Middle frontal gyrus (tissue), 1 donor: ENCODE results near the gene BTBD9.

Experiments
- DNase-seq: peaks from one replicate; pipeline ENCODE4 v3.0.0-alpha.2; 2015; ENCODE audit warnings: low spot score; ENCODE audit errors: extremely low spot score

The BTBD9 gene

DNA sequence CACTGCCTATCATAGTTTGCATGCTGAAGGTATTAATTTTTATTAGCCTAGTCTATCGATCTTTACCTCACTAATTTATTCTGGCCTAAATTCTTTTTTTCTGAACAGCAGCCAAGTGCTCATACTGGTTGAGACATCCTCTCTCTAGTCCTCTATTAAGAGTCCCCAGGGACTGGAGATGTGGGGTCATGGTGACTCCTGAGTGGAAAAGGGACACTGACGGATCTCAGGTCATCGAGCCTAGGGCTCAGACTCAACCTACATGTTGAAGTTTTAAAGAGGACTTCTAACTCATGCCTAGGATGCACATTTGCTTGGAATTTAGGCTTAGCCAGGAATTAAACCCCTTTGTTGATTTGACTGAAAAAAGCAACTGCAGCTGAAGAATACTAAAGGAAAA is 378.1 kb downstream of the BTBD9 start:
- DNase-seq, result no peak

DNA sequence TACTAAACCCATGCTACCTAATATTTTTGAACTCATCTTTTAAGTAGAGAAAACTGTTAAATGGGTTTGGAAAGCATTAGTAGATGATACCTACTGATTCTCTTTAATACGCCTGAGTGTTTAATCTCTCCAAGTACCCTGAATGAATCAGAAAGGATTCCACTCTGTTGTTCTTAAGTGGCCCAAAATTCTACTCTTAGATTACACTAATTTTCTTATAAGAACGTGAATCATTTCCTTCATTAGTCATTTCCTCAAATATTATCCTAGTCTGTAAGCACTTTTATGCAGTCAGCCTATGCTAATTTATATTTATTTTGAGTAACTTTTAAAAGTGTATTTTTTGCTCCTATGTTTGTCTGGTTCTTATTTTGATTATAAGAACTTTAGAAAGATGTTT is 380.0 kb downstream of the BTBD9 start:
- DNase-seq, result no peak

- DNase-seq, result no peak
These were observed 391.1 kb downstream of the BTBD9 start for GRCh38 chr6:38248500-38249234.

GRCh38 chr6:38245295-38245694 is 394.4 kb downstream of the BTBD9 start:
- DNase-seq, result no peak

GRCh38 chr6:38244869-38245268 is 394.9 kb downstream of the BTBD9 start:
- DNase-seq, result no peak

- DNase-seq, result no peak
These were observed 398.4 kb downstream of the BTBD9 start for GRCh38 chr6:38241200-38241871.

- DNase-seq, result no peak
These were observed 399.8 kb downstream of the BTBD9 start for GRCh38 chr6:38239719-38240451.

- no peak for DNase-seq
These were observed 403.1 kb downstream of the BTBD9 start for GRCh38 chr6:38236631-38237030.

DNA sequence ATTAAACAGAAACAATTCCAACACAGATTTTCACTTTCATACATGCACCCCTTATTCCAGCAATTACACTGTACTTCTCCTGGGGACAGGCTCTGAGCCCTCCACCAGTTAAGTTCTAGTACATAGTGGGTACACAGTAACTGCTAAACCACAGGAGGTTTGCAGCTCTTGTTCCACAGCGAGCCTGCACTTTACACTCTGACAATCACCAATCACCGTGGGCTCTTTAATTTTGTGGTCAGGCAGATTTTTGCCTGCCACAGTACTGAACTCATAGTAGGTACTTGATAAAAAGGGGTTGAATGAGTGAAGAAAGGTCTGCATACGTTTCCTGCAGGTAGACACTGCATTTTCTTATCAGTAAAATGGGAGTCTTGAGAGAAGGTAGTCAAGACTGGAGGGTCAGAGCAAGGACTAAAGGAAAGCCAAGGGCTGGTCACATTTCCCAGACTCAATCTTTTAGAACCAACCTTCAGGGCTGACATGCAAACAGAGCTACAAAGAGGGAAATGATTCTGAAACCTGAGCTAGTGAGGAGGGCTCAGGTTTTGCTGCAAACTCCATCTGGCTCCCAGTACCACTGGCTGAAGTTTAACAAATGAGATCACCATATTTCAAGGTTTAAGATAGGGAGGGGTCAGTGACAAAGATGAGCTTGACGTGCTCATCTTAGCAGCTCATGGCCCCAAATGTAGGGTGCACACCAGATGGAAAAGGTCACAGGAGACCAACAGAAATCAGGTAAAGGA is 404.6 kb downstream of the BTBD9 start:
- DNase-seq, result no peak

GRCh38 chr6:38234141-38234540 is 405.6 kb downstream of the BTBD9 start:
- no peak for DNase-seq

DNA sequence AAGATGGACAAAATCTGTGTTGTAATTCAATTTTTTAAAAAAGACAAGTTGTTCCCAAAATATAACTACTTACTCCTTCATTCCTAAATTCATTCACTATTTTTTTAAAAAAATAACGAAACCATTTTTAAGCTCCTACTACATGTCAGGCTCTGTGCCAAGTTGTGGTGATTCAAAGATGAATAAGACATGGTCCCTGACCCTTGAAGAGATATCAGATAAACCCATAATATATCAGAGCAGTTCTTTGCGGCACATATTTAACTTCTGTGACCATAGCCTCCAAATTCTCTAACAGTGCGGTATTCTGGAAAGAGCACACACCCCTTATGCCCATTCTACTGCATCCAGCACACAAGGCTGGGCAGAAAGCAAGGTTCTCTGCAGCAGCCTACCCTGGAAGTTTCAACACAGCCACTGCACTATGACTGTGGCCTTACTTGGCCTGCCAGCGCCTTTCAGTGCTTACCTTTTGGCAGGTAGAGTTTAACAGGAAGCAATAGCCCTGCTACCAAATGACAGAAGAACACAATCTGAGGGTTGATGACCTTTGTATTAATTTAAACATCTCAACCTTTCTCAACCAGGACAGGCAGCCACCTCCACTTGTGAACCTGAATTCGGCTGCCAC is 406.5 kb downstream of the BTBD9 start:
- no peak for DNase-seq

DNA sequence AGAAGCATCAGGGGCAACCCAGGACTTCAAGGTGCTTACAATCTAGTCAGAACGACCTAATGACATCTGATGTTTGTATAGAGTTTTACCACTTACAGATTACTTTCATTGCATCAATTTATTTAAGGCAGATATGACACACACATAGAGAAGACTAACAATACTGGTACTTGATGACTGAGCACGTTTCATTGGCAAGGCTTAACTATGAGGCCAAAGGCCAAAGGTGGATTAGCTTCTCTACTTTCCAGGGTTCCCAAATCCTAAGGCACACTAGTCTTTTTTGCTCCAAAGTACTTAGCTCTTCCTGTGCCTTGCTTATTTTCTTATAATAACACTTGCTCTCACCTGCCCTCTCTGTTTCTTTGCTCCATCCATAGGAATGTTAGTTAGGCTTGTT is 414.0 kb downstream of the BTBD9 start:
- DNase-seq, result no peak

DNA sequence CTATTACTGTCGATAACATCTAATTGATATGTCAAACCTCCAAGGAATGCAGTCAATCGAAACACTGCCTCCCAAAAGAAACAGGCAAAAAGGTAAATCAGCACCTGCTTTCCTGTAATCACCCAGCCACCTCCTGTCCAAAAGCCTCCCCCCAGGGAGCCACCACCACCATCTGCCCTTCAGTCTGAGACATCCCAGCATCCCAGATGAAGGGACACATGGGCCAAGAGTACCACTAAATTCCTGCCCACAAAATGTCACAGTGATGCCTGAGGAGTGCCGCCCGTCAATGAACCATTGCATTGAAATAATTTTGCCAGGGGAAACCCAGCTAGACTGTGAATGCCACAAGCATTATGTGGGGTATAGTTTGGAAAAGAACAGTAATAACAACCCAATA is 418.5 kb downstream of the BTBD9 start:
- DNase-seq, result no peak

DNA sequence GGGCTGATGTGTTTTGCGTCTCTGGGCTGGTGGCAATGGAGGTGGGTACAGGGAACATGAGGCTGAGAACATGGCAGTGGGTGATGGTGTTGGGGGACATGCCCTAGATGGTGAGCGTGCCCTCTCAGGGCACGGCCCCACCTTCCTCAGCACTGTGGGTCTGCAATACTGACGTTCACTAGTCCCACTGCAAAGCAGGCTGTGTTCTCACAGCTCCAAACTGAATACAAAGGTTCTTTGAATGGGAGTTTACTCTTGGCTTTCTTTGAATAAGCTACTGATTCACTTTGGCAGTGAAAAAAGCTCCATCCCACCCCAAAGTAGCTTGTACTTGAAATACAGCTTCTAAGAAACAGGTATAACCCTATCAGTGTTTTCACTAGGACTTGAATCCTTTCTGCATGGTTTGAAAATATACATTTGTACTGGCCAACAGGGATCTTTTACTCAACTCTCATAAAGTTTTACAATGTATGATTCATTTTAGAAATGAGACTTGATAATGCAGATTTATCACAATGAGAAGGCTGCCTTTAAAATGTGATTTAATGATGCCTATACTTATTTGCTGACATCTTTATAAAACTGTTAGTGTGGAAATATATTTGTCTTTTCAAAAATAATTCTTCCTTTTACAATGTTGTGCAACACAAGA is 419.5 kb downstream of the BTBD9 start:
- DNase-seq, result peak; percentile 36

GRCh38 chr6:38218235-38218634 is 421.5 kb downstream of the BTBD9 start:
- no peak for DNase-seq

- no peak for DNase-seq
These were observed 423.3 kb downstream of the BTBD9 start for GRCh38 chr6:38216451-38216850.

DNA sequence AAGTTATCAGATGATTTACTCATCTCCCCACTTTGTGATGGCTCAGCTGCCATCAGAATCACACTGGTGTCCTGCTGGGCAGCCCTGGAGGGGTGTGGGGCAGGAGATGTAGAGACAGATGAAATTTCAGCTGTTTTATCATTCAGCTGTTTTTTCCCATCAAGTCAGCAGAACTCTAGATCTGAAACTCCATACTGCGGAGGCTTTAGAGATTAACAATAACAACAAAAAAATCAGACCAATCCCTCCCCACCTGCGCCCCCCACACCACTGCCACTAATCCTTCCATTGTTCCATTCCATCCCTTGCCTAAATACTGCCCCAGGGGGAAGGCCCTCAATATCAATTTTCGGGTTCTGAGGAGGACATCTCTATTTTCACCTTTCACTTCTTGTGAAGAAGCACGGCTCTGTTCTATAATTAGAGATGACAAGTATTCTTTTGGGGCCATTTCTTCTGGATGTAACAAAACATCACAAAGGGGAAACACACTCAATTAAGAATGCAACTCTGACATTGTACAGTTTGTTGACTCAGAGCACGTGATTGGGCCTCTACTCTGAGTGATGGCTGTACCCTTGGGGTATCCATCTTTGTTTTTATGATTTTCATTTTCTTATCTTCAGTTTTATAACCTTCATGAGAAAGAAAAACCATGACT is 423.9 kb downstream of the BTBD9 start:
- no peak for DNase-seq

- no peak for DNase-seq
These were observed 424.5 kb downstream of the BTBD9 start for GRCh38 chr6:38215225-38215624.

- DNase-seq, result no peak
These were observed 425.6 kb downstream of the BTBD9 start for GRCh38 chr6:38214159-38214558.

DNA sequence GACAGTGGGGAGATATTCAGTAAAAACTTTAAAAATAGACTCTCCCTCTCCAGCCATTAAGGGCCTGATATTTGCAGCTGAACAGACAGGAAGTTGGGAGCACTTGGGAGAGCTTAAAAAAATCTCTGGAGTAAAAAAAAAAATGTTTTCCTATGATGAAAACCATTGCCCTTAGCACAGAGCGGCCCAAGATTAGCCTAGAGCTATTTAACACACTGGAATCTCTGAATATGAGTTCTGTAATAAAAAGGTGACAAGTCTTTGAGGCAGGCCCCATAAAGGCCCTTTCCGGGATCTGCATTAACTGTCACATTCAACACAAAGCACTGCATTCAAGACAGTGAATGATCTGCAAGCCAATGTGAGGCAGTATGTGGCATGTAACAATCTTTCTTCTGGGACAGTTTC is 426.5 kb downstream of the BTBD9 start:
- no peak for DNase-seq
